ENCODE measurements around the gene FHIT.

DNA sequence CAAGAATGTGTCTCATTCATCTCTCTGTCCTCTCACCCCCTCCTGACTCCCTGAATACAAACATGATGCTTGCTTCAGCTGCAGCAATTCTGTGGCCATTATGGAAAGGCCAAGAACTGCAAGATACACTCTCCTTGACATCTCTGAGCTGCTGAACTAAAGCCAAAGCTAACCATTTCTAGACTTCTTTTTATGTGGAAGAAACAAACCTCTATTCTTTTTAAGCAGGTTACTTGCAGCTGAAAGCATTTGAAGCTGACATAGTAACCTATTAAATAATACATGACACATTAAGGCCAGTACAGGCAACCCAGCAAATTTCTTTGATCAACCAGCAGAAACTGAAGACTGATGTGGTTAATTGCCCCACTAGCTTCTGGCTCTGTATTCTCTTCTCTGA lies 17.5 kb downstream of the FHIT start:
- TF ChIP-seq, protein P1, sequence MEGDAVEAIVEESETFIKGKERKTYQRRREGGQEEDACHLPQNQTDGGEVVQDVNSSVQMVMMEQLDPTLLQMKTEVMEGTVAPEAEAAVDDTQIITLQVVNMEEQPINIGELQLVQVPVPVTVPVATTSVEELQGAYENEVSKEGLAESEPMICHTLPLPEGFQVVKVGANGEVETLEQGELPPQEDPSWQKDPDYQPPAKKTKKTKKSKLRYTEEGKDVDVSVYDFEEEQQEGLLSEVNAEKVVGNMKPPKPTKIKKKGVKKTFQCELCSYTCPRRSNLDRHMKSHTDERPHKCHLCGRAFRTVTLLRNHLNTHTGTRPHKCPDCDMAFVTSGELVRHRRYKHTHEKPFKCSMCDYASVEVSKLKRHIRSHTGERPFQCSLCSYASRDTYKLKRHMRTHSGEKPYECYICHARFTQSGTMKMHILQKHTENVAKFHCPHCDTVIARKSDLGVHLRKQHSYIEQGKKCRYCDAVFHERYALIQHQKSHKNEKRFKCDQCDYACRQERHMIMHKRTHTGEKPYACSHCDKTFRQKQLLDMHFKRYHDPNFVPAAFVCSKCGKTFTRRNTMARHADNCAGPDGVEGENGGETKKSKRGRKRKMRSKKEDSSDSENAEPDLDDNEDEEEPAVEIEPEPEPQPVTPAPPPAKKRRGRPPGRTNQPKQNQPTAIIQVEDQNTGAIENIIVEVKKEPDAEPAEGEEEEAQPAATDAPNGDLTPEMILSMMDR (IDR thresholded peaks at IDR 0.05; ENCODE audit: low read depth, low read length), result no peak
- no peak for TF ChIP-seq EZH2phosphoT487 (IDR thresholded peaks at IDR 0.05; ENCODE audit: low read depth)
